IPS-18a (cell line): ENCODE measurements around the gene WTIP.
"Not testable (repeated sequence)": the region's sequence is repeated elsewhere in the genome, so short reads cannot be mapped to it uniquely, and the experiment has no call there.

ENCODE experiments used
- H3K27ac ChIP-seq: one replicate; pipeline ENCODE4 v1.5.1; 2013; ENCODE audit warnings: low read length
- H3K27me3 ChIP-seq: one replicate; pipeline ENCODE4 v1.6.1; 2013; ENCODE audit warnings: mild to moderate bottlenecking, low read length; ENCODE audit not compliant: control insufficient read depth, insufficient read depth
- H3K36me3 ChIP-seq: one replicate; pipeline ENCODE4 v1.6.1; 2013; ENCODE audit warnings: low read depth, low read length; ENCODE audit not compliant: control insufficient read depth
- H3K4me1 ChIP-seq: one replicate; pipeline ENCODE4 v1.6.1; 2013; ENCODE audit warnings: low read depth, low read length; ENCODE audit not compliant: control insufficient read depth
- H3K4me3 ChIP-seq: one replicate; pipeline ENCODE4 v1.5.1; 2013; ENCODE audit warnings: low read length
- H3K9ac ChIP-seq: one replicate; pipeline ENCODE4 v1.6.1; 2013; ENCODE audit warnings: mild to moderate bottlenecking, low read length, moderate library complexity
- H3K9me3 ChIP-seq: one replicate; pipeline ENCODE4 v1.6.1; 2013; ENCODE audit warnings: low read depth, low read length; ENCODE audit not compliant: control insufficient read depth

The WTIP gene

DNA sequence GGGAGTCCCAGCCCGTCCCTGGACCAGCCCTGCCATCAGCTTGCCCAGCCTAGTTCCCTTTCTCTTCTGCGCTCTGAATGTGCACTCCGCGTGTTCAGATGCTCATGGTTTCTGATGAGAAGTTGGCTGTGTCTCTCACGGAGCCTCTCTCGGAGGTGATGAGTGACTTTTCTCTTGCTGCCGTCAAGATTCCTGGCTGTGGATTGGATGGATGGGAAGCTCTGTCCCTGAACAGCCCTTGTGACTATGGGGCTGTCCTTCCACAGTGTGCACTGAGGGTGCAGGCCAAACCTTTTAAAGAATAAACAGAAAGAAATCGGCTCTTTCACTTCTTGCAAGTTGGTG, 24.4 kb downstream of the WTIP start:
- H3K4me3 ChIP-seq: no peak overlapping the region
- H3K36me3 ChIP-seq: no peaks in the 10 kb centered on the region
- no peak overlapping the region for H3K27ac ChIP-seq
- no peak overlapping the region for H3K9ac ChIP-seq
- peaks cover 3% of the 10 kb centered on the region for H3K4me1 ChIP-seq
- H3K27me3 ChIP-seq: no peaks in the 10 kb centered on the region
- no peaks in the 10 kb centered on the region for H3K9me3 ChIP-seq

GRCh38 chr19:34507414-34508067, 26.0 kb downstream of the WTIP start:
- Histone ChIP-seq H3K4me3 (no peak overlapping the region), H3K27me3 (no peaks in the 10 kb centered on the region), H3K36me3 (no peaks in the 10 kb centered on the region), H3K4me1 (no peaks in the 10 kb centered on the region), H3K9me3 (no peaks in the 10 kb centered on the region), H3K27ac (no peak overlapping the region), H3K9ac (no peak overlapping the region)

DNA sequence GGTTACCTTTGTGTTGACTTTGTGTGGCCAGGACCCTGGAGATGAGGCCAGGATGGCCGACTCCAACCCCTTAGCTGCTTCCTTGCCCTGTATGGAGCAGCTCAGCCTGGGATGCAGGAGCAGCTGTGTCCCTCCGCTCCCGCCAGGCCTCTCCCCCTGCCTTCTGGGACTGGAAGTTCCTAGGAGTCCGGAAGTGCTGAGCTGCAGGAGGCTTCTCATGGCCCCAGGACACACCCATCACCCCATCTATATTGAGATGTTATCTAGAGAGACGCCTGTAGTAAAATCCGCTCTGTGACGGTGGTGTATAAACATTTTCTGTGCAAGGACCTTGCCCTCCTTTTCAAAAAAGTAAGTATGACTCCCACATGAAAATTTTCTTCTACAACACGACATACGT, 27.0 kb downstream of the WTIP start:
- no peaks in the 10 kb centered on the region for H3K27me3 ChIP-seq
- no peak overlapping the region for H3K4me3 ChIP-seq
- H3K27ac ChIP-seq: no peak overlapping the region
- H3K9me3 ChIP-seq: no peaks in the 10 kb centered on the region
- no peaks in the 10 kb centered on the region for H3K4me1 ChIP-seq
- H3K36me3 ChIP-seq: no peaks in the 10 kb centered on the region
- no peak overlapping the region for H3K9ac ChIP-seq

- H3K9ac ChIP-seq, H3K4me3 ChIP-seq, H3K9me3 ChIP-seq, H3K27me3 ChIP-seq, H3K27ac ChIP-seq, H3K4me1 ChIP-seq, H3K36me3 ChIP-seq: not testable (repeated sequence)
Observed at GRCh38 chr19:34510904-34511303, 29.3 kb downstream of the WTIP start.

- no peak overlapping the region for H3K4me3 ChIP-seq
- no peak overlapping the region for H3K9ac ChIP-seq
- no peaks in the 10 kb centered on the region for H3K27me3 ChIP-seq
- H3K9me3 ChIP-seq: no peaks in the 10 kb centered on the region
- no peak overlapping the region for H3K27ac ChIP-seq
- H3K4me1 ChIP-seq: no peaks in the 10 kb centered on the region
- H3K36me3 ChIP-seq: no peaks in the 10 kb centered on the region
Observed at GRCh38 chr19:34512254-34512822, 30.8 kb downstream of the WTIP start.

GRCh38 chr19:34513767-34514166, 32.2 kb downstream of the WTIP start:
- H3K27me3 ChIP-seq: no peaks in the 10 kb centered on the region
- H3K36me3 ChIP-seq: no peaks in the 10 kb centered on the region
- no peaks in the 10 kb centered on the region for H3K4me1 ChIP-seq
- no peaks in the 10 kb centered on the region for H3K9me3 ChIP-seq
- no peak overlapping the region for H3K9ac ChIP-seq
- H3K27ac ChIP-seq: no peak overlapping the region
- H3K4me3 ChIP-seq: no peak overlapping the region

DNA sequence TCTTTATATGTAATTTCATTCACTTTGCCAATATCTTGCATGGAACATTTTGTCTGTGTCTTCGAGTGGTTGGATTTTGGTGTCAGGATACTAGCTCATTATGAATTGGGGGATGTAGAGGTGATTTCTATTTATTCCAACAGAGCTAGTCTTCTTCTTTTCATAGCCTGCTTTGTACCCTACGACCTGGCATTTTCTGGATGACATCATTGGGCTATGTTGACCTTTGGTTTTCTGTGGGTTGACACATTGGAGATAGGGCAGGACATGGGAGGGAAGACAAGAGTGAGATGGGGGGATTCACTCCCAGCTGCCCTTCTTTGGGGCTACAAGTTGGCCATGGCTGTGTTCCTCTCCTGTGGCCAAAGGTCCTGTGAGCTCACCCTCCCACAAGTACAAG, 38.0 kb downstream of the WTIP start:
- Histone ChIP-seq H3K36me3 (no peaks in the 10 kb centered on the region), H3K27ac (no peak overlapping the region), H3K9ac (no peak overlapping the region), H3K9me3 (no peaks in the 10 kb centered on the region), H3K4me3 (no peak overlapping the region), H3K27me3 (no peaks in the 10 kb centered on the region), H3K4me1 (no peaks in the 10 kb centered on the region)

- Histone ChIP-seq H3K9ac (no peak overlapping the region), H3K27me3 (no peaks in the 10 kb centered on the region), H3K4me1 (no peaks in the 10 kb centered on the region), H3K9me3 (no peaks in the 10 kb centered on the region), H3K36me3 (no peaks in the 10 kb centered on the region), H3K4me3 (no peak overlapping the region), H3K27ac (no peak overlapping the region)
Observed at GRCh38 chr19:34523408-34523807, 41.9 kb downstream of the WTIP start.

DNA sequence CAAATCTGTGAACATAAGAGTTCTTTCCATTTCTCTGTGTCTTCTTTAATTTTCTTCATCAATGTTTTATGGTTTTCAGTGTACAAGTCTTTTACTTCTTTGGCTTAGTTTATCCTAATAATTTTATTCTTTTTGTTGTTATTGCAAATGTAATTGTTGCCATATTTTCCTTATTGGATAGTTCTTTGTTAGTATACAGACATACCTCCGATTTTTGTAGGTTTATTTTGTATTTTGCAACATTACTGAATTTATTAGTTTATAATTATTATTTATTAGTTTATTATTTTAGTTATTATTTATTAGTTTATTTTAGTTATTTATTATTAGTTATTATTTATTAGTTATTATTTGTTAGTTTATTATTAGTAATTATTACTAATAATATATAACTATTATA, 43.4 kb downstream of the WTIP start:
- Histone ChIP-seq H3K9me3 (no peaks in the 10 kb centered on the region), H3K4me1 (no peaks in the 10 kb centered on the region), H3K27me3 (no peaks in the 10 kb centered on the region), H3K27ac (no peak overlapping the region), H3K36me3 (no peaks in the 10 kb centered on the region), H3K9ac (no peak overlapping the region), H3K4me3 (no peak overlapping the region)

- Histone ChIP-seq H3K9ac (no peak overlapping the region), H3K27ac (no peak overlapping the region), H3K9me3 (no peaks in the 10 kb centered on the region), H3K4me3 (no peak overlapping the region), H3K27me3 (no peaks in the 10 kb centered on the region), H3K4me1 (no peaks in the 10 kb centered on the region), H3K36me3 (no peaks in the 10 kb centered on the region)
Observed at GRCh38 chr19:34534206-34534605, 52.6 kb downstream of the WTIP start.

GRCh38 chr19:34539396-34539795, 57.8 kb downstream of the WTIP start:
- no peaks in the 10 kb centered on the region for H3K9me3 ChIP-seq
- no peaks in the 10 kb centered on the region for H3K36me3 ChIP-seq
- H3K27me3 ChIP-seq: no peaks in the 10 kb centered on the region
- H3K27ac ChIP-seq: no peak overlapping the region
- no peaks in the 10 kb centered on the region for H3K4me1 ChIP-seq
- H3K4me3 ChIP-seq: no peak overlapping the region
- no peak overlapping the region for H3K9ac ChIP-seq

GRCh38 chr19:34540811-34541557, 59.4 kb downstream of the WTIP start:
- no peak overlapping the region for H3K4me3 ChIP-seq
- no peaks in the 10 kb centered on the region for H3K9me3 ChIP-seq
- no peak overlapping the region for H3K27ac ChIP-seq
- no peaks in the 10 kb centered on the region for H3K4me1 ChIP-seq
- H3K9ac ChIP-seq: no peak overlapping the region
- no peaks in the 10 kb centered on the region for H3K27me3 ChIP-seq
- H3K36me3 ChIP-seq: no peaks in the 10 kb centered on the region
